MM.1S (cell line): ENCODE data around the gene P2RY12.
A peak's percentile ranks its signal among the peaks of the same experiment; 100 is the strongest.

Experiments
- DNase-seq: peaks from one replicate; pipeline ENCODE4 v3.0.0-alpha.2; 2015
- H2AFZ ChIP-seq: fragments of 300-600 bp; sonication (generic); 2 replicates; pipeline ENCODE4 v1.6.0; 2016; ENCODE audit warnings: antibody characterized with exemption, low read length
- H3F3A ChIP-seq: fragments of 300-600 bp; sonication (generic); 2 replicates; pipeline ENCODE4 v1.6.1; 2016; ENCODE audit warnings: mild to moderate bottlenecking, antibody characterized with exemption, low read length, moderate library complexity, mixed read lengths; ENCODE audit not compliant: insufficient read depth
- H3K27ac ChIP-seq: fragments of 300-600 bp; sonication (generic); 2 replicates; pipeline ENCODE4 v1.5.1; 2016; ENCODE audit warnings: mild to moderate bottlenecking, low read length
- H3K27me3 ChIP-seq: fragments of 300-600 bp; sonication (generic); replicated peaks from 2 replicates; pipeline ENCODE4 v1.6.0; 2016; ENCODE audit warnings: low read length; ENCODE audit not compliant: insufficient read depth
- H3K36me3 ChIP-seq: fragments of 300-600 bp; sonication (generic); replicated peaks from 2 replicates; pipeline ENCODE4 v1.6.1; 2016; ENCODE audit warnings: mild to moderate bottlenecking, low read length, mixed read lengths; ENCODE audit not compliant: insufficient read depth
- H3K4me1 ChIP-seq: fragments of 300-600 bp; sonication (generic); 2 replicates; pipeline ENCODE4 v1.6.1; 2016; ENCODE audit warnings: low read length, mixed read lengths
- H3K4me2 ChIP-seq: fragments of 300-600 bp; sonication (generic); 2 replicates; pipeline ENCODE4 v1.6.0; 2016; ENCODE audit warnings: low read depth, low read length
- H3K4me3 ChIP-seq: fragments of 300-600 bp; sonication (generic); 2 replicates; pipeline ENCODE4 v1.5.1; 2016; ENCODE audit warnings: low read length, mixed read lengths
- H3K79me2 ChIP-seq: fragments of 300-600 bp; sonication (generic); 2 replicates; pipeline ENCODE4 v1.6.1; 2016; ENCODE audit warnings: mixed run types, low read length, mixed read lengths
- H3K9ac ChIP-seq: fragments of 300-600 bp; sonication (generic); 2 replicates; pipeline ENCODE4 v1.6.1; 2016; ENCODE audit warnings: low read length, mixed read lengths
- H3K9me2 ChIP-seq: fragments of 300-600 bp; sonication (generic); replicated peaks from 2 replicates; pipeline ENCODE4 v1.6.1; 2016; ENCODE audit warnings: mild to moderate bottlenecking, low read length, mixed read lengths; ENCODE audit not compliant: insufficient read depth
- H3K9me3 ChIP-seq: fragments of 300-600 bp; sonication (generic); replicated peaks from 2 replicates; pipeline ENCODE4 v1.6.1; 2016; ENCODE audit warnings: mild to moderate bottlenecking, low read length, mixed read lengths; ENCODE audit not compliant: insufficient read depth
- H4K20me1 ChIP-seq: fragments of 300-600 bp; sonication (generic); 2 replicates; pipeline ENCODE4 v1.6.1; 2016; ENCODE audit warnings: mild to moderate bottlenecking, low read length, moderate library complexity, mixed read lengths; ENCODE audit not compliant: insufficient read depth
- CTCF ChIP-seq: fragments of 300-600 bp; sonication (generic); IDR thresholded peaks from 2 replicates; pipeline ENCODE4 v1.5.1; 2016; ENCODE audit warnings: antibody characterized with exemption, low read length, mixed read lengths
- EZH2 ChIP-seq: fragments of 300-600 bp; sonication (generic); optimal IDR thresholded peaks from 2 replicates; pipeline ENCODE3; 2017; ENCODE audit warnings: low read depth, mild to moderate bottlenecking, antibody characterized with exemption, low read length, mixed read lengths
- EZH2phosphoT487 ChIP-seq: fragments of 300-600 bp; sonication (generic); IDR thresholded peaks from 2 replicates; pipeline ENCODE4 v1.6.1; 2018; ENCODE audit warnings: antibody characterized with exemption, low read length

The P2RY12 gene

DNA sequence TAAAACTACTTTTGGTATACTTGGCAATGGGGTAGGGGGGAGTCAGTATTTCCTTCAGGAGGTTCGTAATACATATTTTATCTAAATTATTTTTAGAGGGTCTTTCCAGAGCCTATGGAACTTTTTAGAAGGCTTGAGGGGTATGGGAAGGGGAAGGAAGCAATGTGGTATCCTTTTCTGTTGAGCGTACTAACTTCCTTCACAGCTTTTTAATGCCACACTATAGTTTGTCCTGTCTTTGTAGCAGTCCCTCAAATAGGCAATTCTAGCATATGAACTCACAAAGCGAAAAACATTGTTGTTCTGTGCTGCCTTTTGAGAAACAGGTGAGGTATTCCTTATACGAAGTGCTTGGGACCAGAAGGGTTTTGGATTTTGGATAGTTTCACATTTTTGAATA is 32.9 kb downstream of the P2RY12 start:
- H3K36me3 ChIP-seq, result no peaks in the 10 kb centered on the region
- H3K79me2 ChIP-seq, result no peaks in the 10 kb centered on the region
- no peak overlapping the region for H3K27ac ChIP-seq
- no peak for TF ChIP-seq EZH2phosphoT487
- H3K27me3 ChIP-seq, result no peaks in the 10 kb centered on the region
- H3F3A ChIP-seq, result 0 out of 2 replicates have a peak, but pooled peaks cover 4% of the 10 kb centered on the region
- H3K4me3 ChIP-seq, result no peak overlapping the region
- no peak for DNase-seq
- H3K4me2 ChIP-seq, result no peak overlapping the region; the same call in 1 of the 2 replicates
- H3K9me2 ChIP-seq, result no peaks in the 10 kb centered on the region
- H3K9me3 ChIP-seq, result no peaks in the 10 kb centered on the region
- H4K20me1 ChIP-seq, result no peaks in the 10 kb centered on the region
- H3K9ac ChIP-seq, result no peak overlapping the region
- peaks cover 11% of the 10 kb centered on the region for H3K4me1 ChIP-seq
- H2AFZ ChIP-seq, result no peak overlapping the region

DNA sequence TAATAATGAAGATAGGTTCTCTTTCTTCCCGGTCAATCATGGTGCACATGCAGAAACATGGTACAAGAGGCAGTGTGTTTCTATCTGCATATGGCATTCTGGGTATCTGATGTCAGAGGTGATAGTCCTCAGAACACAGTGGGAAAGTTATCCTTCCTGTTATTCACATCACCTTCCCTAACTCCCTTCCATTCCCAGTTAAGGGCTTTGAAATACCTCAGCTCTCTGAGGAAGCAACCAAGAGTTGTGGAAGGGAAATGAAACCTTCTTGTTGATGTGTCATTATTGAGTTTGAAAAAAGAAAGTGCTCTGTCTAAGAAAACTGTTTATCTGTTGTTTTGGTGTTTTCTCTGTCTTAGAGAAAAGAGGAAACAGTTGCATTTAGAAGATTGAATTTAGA is 33.3 kb downstream of the P2RY12 start:
- Histone ChIP-seq H3F3A (0 out of 2 replicates have a peak, but pooled peaks cover 4% of the 10 kb centered on the region), H3K4me1 (peaks cover 11% of the 10 kb centered on the region), H4K20me1 (no peaks in the 10 kb centered on the region), H3K4me3 (no peak overlapping the region), H3K36me3 (no peaks in the 10 kb centered on the region), H3K4me2 (no peak overlapping the region; the same call in 1 of the 2 replicates), H3K27me3 (no peaks in the 10 kb centered on the region), H3K9me2 (no peaks in the 10 kb centered on the region), H3K9ac (no peak overlapping the region), H3K9me3 (no peaks in the 10 kb centered on the region), H3K27ac (no peak overlapping the region), H2AFZ (no peak overlapping the region), H3K79me2 (no peaks in the 10 kb centered on the region)
- TF ChIP-seq EZH2phosphoT487, result no peak
- TF ChIP-seq EZH2, result no peak
- no peak for TF ChIP-seq CTCF
- peak; percentile 14 for DNase-seq

DNA sequence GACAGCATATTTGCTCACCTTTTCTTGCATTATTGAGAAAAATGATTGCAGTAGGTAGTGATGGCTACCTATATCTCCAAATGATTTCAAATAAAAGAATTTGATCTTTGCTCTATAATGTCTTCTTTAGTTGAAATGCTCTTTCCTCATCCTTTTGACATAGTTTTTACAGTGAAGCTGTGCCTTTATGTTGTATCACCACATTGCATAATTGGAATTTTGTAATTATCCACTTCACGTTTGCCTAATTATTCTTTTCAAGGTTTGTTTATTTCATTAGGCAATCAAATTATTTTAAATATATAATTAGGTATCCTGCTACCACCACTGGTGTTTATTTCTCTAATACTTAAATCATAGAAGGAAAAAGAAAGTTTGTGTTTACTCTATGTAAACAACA is 33.9 kb downstream of the P2RY12 start:
- H3K36me3 ChIP-seq, result no peaks in the 10 kb centered on the region
- no peak overlapping the region for H3K4me2 ChIP-seq
- 0 out of 2 replicates have a peak, but pooled peaks cover 4% of the 10 kb centered on the region for H3F3A ChIP-seq
- H3K79me2 ChIP-seq, result no peaks in the 10 kb centered on the region
- H3K9ac ChIP-seq, result no peak overlapping the region
- peaks cover 11% of the 10 kb centered on the region for H3K4me1 ChIP-seq
- H3K9me2 ChIP-seq, result no peaks in the 10 kb centered on the region
- H3K9me3 ChIP-seq, result no peaks in the 10 kb centered on the region
- H3K27ac ChIP-seq, result no peak overlapping the region
- TF ChIP-seq EZH2phosphoT487, result no peak
- TF ChIP-seq EZH2, result no peak
- TF ChIP-seq CTCF, result no peak
- no peak overlapping the region for H3K4me3 ChIP-seq
- no peak for DNase-seq
- H4K20me1 ChIP-seq, result no peaks in the 10 kb centered on the region
- H3K27me3 ChIP-seq, result no peaks in the 10 kb centered on the region
- no peak overlapping the region for H2AFZ ChIP-seq

DNA sequence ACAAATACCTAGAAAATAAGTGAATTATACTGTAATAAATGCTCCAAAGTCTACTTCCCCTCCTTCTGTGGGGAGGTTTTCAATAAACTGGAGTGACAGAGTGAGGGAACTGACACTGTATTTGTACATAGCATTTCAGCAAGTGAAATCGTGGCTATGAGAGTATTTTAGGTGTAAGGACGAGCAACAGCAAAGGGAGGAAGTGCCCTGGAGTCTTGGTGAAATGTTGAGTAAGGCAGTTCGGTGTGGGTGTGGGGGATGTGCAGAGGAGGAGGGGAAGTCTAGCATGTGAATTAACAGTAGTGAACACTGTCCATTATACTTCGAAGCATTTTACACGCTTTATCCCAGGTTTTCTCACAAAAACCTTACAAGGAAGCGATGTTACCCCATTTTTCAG is 37.1 kb downstream of the P2RY12 start:
- Histone ChIP-seq H3K9me3 (no peaks in the 10 kb centered on the region), H2AFZ (no peak overlapping the region), H3K27me3 (no peaks in the 10 kb centered on the region), H3K79me2 (no peaks in the 10 kb centered on the region), H4K20me1 (no peaks in the 10 kb centered on the region), H3K9me2 (no peaks in the 10 kb centered on the region), H3K36me3 (no peaks in the 10 kb centered on the region), H3F3A (0 out of 2 replicates have a peak, but pooled peaks cover 4% of the 10 kb centered on the region), H3K4me2 (no peak overlapping the region), H3K4me3 (no peak overlapping the region), H3K27ac (no peak overlapping the region), H3K4me1 (peaks cover 11% of the 10 kb centered on the region), H3K9ac (no peak overlapping the region)
- TF ChIP-seq EZH2 (no peak), EZH2phosphoT487 (no peak), CTCF (no peak)
- no peak for DNase-seq
